OCI-LY7 (cell line): ENCODE results near the gene ZNF318. TPM values are rescaled to one million over a fixed set of nuclear protein-coding genes. Genes with fewer than 3 reads are reported as not detected.

ENCODE experiments used
- BruUV-seq: library from RNA; stranded (reverse); fragments of 400-500 nt; replicated peaks from 2 replicates; lab custom pipeline; 2021; lab: Mats Ljungman, UMichigan
- CTCF ChIA-PET: fragments of 300-600 bp; sonication (Branson Sonifier 250); formaldehyde crosslinking; loops from one replicate; lab custom pipeline; 2022; ENCODE audit warnings: antibody characterized with exemption; ENCODE audit not compliant: unreplicated experiment; lab: Charles Lee
- POLR2A ChIA-PET: fragments of 300-600 bp; sonication (Branson Sonifier 250); formaldehyde crosslinking; loops from one replicate; lab custom pipeline; 2022; ENCODE audit warnings: antibody characterized with exemption; lab: Charles Lee
- DNase-seq: peaks from one replicate; pipeline ENCODE4 v3.0.0-alpha.2; 2015; ENCODE audit warnings: low spot score
- H2AFZ ChIP-seq: fragments of 200-600 bp; sonication (generic), shearing (Covaris generic); 2 replicates; pipeline ENCODE4 v1.6.1; 2014; ENCODE audit warnings: mild to moderate bottlenecking, antibody characterized with exemption, low read length, moderate library complexity
- H3K27ac ChIP-seq: fragments of 200-600 bp; sonication (generic); 2 replicates; pipeline ENCODE4 v1.5.1; 2014; ENCODE audit warnings: mixed run types, low read depth, mild to moderate bottlenecking, moderate library complexity, low read length, inconsistent platforms; ENCODE audit not compliant: poor library complexity, severe bottlenecking
- H3K36me3 ChIP-seq: fragments of 200-600 bp; sonication (generic); 2 replicates; pipeline ENCODE4 v1.6.1; 2014; ENCODE audit warnings: mild to moderate bottlenecking, antibody characterized with exemption, low read length, moderate library complexity, mixed read lengths; ENCODE audit not compliant: insufficient read depth
- H3K4me1 ChIP-seq: fragments of 200-600 bp; sonication (generic); 2 replicates; pipeline ENCODE4 v1.5.1; 2014; ENCODE audit warnings: mild to moderate bottlenecking, low read length; ENCODE audit not compliant: insufficient read depth, poor library complexity, severe bottlenecking
- H3K4me2 ChIP-seq: fragments of 200-600 bp; sonication (generic); 2 replicates; pipeline ENCODE4 v1.6.1; 2014; ENCODE audit warnings: mild to moderate bottlenecking, low read length
- H3K4me3 ChIP-seq: fragments of 200-600 bp; sonication (generic); 2 replicates; pipeline ENCODE4 v1.5.1; 2014; ENCODE audit warnings: mild to moderate bottlenecking, low read depth, low read length; ENCODE audit not compliant: poor library complexity, severe bottlenecking
- H3K79me2 ChIP-seq: fragments of 200-600 bp; sonication (generic); 2 replicates; pipeline ENCODE4 v1.6.1; 2016; ENCODE audit warnings: low read depth, mild to moderate bottlenecking, low read length, moderate library complexity, mixed read lengths; ENCODE audit not compliant: insufficient read depth
- H3K9me2 ChIP-seq: fragments of 200-600 bp; sonication (generic); 2 replicates; pipeline ENCODE4 v1.6.1; 2016; ENCODE audit warnings: mild to moderate bottlenecking, low read length, mixed read lengths; ENCODE audit not compliant: insufficient read depth
- H3K9me3 ChIP-seq: fragments of 200-600 bp; sonication (generic); 2 replicates; pipeline ENCODE4 v1.6.1; 2014; ENCODE audit warnings: mild to moderate bottlenecking, mixed run types, low read length, mixed read lengths
- H4K20me1 ChIP-seq: fragments of 200-600 bp; sonication (generic); 2 replicates; pipeline ENCODE4 v1.6.1; 2014; ENCODE audit warnings: mild to moderate bottlenecking, antibody characterized with exemption, low read length, moderate library complexity, mixed read lengths; ENCODE audit not compliant: insufficient read depth
- CTCF ChIP-seq: fragments of 200-600 bp; sonication (generic); conservative IDR thresholded peaks from 2 replicates; pipeline ENCODE4 v1.5.1; 2014; ENCODE audit warnings: mild to moderate bottlenecking, antibody characterized with exemption, low read length, moderate library complexity, mixed read lengths
- EZH2phosphoT487 ChIP-seq: fragments of 200-600 bp; sonication (generic); IDR thresholded peaks from 2 replicates; pipeline ENCODE4 v1.6.1; 2018; ENCODE audit warnings: low read depth, borderline replicate concordance, mild to moderate bottlenecking, mixed run types, antibody characterized with exemption, low read length, moderate library complexity, mixed read lengths
- intact Hi-C: fragments of 100-400 bp; cut with micrococcal nuclease; formaldehyde crosslinking; loops from one replicate; pipeline ENCODE4 v1.10.0; 2022; ENCODE audit not compliant: unreplicated experiment
- total RNA-seq, 2 experiments: library from RNA; depleted of rRNA in 1 of 2; stranded (reverse); fragments of >200 nt in 1 of 2; shearing (Covaris generic) in 1 of 2; gene quantifications; 2 replicates each; pipeline ENCODE4 v1.2.3, GENCODE V29; 2014 to 2022

ZNF318 gene
- total RNA-seq, 2 experiments from 2014 or later: 12.8 to 24.4 TPM

GRCh38 chr6:43367245-43367984 is 2.0 kb downstream of the ZNF318 start:
- Histone ChIP-seq H3K4me2 (peak overlapping the region; percentile 98), H3K4me3 (peak overlapping the region; percentile 80), H3K9me2 (no peaks in the 10 kb centered on the region), H4K20me1 (peaks cover 6% of the 10 kb centered on the region; the same call in 1 of the 2 replicates), H3K36me3 (peaks cover 37% of the 10 kb centered on the region), H3K79me2 (peaks cover 20% of the 10 kb centered on the region; the same call in 1 of the 2 replicates), H2AFZ (no peak overlapping the region), H3K4me1 (peaks cover 65% of the 10 kb centered on the region), H3K9me3 (no peaks in the 10 kb centered on the region), H3K27ac (no peak overlapping the region)
- ChIA-PET CTCF (no interaction called here), POLR2A (interaction anchor here (0.6 to 3.5 kb wide), 4 partner anchors 10 to 263 kb away, joined by 5 to 36 read pairs (median 5); no protein-coding TSS in a partner anchor)
- intact Hi-C loops: no loop called here
- DNase-seq: peak; percentile 39
- no peak for TF ChIP-seq CTCF
- no peak for TF ChIP-seq EZH2phosphoT487
- BruUV-seq: no TSS peak

- H3K79me2 ChIP-seq: peaks cover 3% of the 10 kb centered on the region; the same call in 1 of the 2 replicates
- H3K36me3 ChIP-seq: peaks cover 87% of the 10 kb centered on the region
These were observed 8.2 kb downstream of the ZNF318 start for GRCh38 chr6:43361269-43361668.

More at GRCh38 chr6:43361269-43361668, 8.2 kb downstream of the ZNF318 start:
- intact Hi-C loops: loop anchor here (5.0 kb wide), 1 partner anchor 36 kb away; no protein-coding TSS in a partner anchor
- no peak overlapping the region for H3K4me3 ChIP-seq
- peaks cover 21% of the 10 kb centered on the region for H3K4me1 ChIP-seq
- TF ChIP-seq EZH2phosphoT487 (no peak), CTCF (peak; percentile 60; the same call in 1 of the 2 replicates)
- H4K20me1 ChIP-seq: no peaks in the 10 kb centered on the region
- no peak overlapping the region for H3K4me2 ChIP-seq
- no TSS peak for BruUV-seq
- no peak overlapping the region for H3K27ac ChIP-seq
- no peak overlapping the region for H2AFZ ChIP-seq
- ChIA-PET CTCF (interaction anchor here (0.6 kb wide), 1 partner anchor 115 kb away, joined by 25 read pairs; no protein-coding TSS in a partner anchor), POLR2A (interaction anchor here (1.3 to 1.4 kb wide), 3 partner anchors 8 to 84 kb away, joined by 3 to 4 read pairs (median 3); partner anchors contain the start of gene ZNF318)
- H3K9me3 ChIP-seq: no peaks in the 10 kb centered on the region
- H3K9me2 ChIP-seq: no peaks in the 10 kb centered on the region
- peak; percentile 23 for DNase-seq
